ENCODE measurements around the gene KCNB1. TPM values are rescaled to one million over a fixed set of nuclear protein-coding genes. Genes with fewer than 3 reads are reported as not detected.

Gene KCNB1
- total RNA-seq, 1 donor from 2014 or later: 0.41 TPM

DNA sequence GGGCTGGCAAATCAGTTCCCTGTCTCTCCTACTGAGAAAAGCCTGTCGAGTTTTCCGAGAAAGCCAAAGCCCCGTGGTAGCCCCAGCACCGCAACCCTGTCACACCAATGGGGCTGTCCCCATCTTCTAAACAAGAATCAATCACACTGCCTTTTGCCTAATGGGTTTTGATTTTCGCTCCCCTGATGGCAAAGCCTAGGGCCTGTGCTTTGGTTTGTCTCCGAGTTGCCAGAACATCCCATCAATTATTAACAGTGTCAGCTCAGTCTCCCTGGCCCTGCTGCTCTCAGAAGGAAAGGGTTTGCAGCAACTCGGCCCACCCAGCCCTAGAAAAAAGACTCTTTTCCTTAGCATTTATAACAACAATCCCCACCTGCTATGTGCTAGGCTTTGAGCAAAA is 4.2 kb downstream of the KCNB1 start:
- TF ChIP-seq, protein P1, sequence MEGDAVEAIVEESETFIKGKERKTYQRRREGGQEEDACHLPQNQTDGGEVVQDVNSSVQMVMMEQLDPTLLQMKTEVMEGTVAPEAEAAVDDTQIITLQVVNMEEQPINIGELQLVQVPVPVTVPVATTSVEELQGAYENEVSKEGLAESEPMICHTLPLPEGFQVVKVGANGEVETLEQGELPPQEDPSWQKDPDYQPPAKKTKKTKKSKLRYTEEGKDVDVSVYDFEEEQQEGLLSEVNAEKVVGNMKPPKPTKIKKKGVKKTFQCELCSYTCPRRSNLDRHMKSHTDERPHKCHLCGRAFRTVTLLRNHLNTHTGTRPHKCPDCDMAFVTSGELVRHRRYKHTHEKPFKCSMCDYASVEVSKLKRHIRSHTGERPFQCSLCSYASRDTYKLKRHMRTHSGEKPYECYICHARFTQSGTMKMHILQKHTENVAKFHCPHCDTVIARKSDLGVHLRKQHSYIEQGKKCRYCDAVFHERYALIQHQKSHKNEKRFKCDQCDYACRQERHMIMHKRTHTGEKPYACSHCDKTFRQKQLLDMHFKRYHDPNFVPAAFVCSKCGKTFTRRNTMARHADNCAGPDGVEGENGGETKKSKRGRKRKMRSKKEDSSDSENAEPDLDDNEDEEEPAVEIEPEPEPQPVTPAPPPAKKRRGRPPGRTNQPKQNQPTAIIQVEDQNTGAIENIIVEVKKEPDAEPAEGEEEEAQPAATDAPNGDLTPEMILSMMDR (IDR thresholded peaks at IDR 0.05): no peak
- Histone ChIP-seq H3K27ac (no peak overlapping the region), H3K4me1 (peaks cover 5% of the 10 kb centered on the region), H3K36me3 (no peaks in the 10 kb centered on the region), H3K27me3 (peaks cover 45% of the 10 kb centered on the region), H3K4me3 (no peak overlapping the region), H3K9me3 (no peaks in the 10 kb centered on the region)
- intact Hi-C loops (cut with DNase I): no loop called here
- DNase-seq (no peak), ATAC-seq (no peak)

DNA sequence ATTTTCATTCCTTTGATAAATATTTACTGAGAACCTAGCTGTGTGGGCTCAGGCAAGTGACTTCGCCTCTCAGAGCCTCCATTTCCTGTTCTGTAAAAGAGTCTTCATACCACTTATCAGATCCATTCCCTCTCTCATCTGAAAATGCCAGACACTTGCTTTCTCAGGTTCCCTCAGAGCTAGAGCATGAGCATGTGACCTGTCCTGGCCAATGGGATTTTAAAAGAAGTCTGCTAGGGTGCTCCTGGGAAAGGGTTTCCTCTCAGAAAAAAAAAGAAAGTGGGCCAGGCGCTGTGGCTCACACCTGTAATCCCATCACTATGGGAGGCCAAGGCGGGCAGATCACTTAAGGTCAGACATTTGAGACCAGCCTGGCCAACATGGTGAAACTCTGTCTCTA is 5.3 kb downstream of the KCNB1 start:
- DNase-seq (no peak), ATAC-seq (no peak)
- no peak overlapping the region for H3K4me3 ChIP-seq
- TF ChIP-seq, protein P1 (IDR thresholded peaks at IDR 0.05): no peak
- no peaks in the 10 kb centered on the region for H3K9me3 ChIP-seq
- H3K4me1 ChIP-seq: peaks cover under 1% of the 10 kb centered on the region
- no peaks in the 10 kb centered on the region for H3K36me3 ChIP-seq
- H3K27ac ChIP-seq: no peak overlapping the region
- intact Hi-C loops (cut with DNase I): no loop called here
- H3K27me3 ChIP-seq: peaks cover 34% of the 10 kb centered on the region

DNA sequence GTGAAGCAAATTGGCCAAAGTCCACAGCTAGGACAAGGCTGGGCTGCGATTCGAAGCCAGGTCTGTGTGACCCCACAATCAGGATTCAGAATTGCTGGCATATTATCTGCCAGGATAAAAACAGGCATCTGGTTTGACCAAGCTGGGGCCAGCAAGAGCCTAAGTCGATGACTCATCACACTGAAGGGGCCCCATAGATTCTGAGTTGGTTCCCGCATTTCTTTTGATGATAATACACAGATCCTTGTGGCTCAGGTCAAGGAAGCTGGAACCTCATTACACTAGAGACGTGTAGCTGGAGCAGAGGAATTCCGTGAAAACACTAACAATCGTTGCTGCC is 6.5 kb downstream of the KCNB1 start:
- H3K4me3 ChIP-seq: no peak overlapping the region
- no peaks in the 10 kb centered on the region for H3K9me3 ChIP-seq
- H3K4me1 ChIP-seq: no peaks in the 10 kb centered on the region
- TF ChIP-seq, protein P1 (IDR thresholded peaks at IDR 0.05): no peak
- H3K27me3 ChIP-seq: peaks cover 25% of the 10 kb centered on the region
- no peaks in the 10 kb centered on the region for H3K36me3 ChIP-seq
- H3K27ac ChIP-seq: no peak overlapping the region
- DNase-seq: no peak
- intact Hi-C loops (cut with DNase I): no loop called here
- no peak for ATAC-seq

DNA sequence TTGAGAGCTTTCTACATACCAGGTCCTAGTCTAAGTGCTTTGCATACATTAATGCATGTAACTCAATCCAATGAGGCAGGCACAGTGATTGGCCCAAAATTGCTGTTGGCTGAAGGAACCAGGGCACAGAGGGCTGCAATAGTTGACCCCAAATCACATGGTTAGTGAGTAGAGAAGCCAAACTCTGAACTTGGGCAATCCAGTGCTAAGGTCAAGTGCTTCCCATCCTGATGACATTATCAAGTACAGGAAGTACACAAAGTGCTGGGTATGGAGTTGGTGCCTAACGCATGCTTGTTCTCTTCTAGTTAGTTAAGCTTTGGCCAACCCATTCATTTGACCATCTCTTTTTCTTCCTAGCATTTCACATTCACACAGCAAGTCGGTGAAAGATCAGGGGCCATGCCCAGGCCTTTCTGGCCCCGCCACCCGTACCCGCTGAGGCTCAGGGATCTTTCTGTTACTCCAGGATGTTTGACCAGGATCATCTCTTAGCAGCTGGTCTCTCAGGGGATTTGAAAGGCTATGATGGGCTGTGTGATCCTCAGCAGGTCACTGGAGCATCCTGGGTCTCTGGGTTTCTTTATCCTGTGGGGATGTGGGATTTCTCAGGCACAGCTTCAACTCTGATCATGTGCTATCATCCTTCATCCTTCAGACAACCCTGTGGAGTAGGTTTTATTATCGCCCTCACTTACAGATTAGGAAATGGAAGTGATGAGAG is 7.0 kb downstream of the KCNB1 start:
- TF ChIP-seq, protein P1 (IDR thresholded peaks at IDR 0.05): no peak
- Histone ChIP-seq H3K9me3 (no peaks in the 10 kb centered on the region), H3K4me1 (no peaks in the 10 kb centered on the region), H3K27ac (no peak overlapping the region), H3K4me3 (no peak overlapping the region), H3K36me3 (no peaks in the 10 kb centered on the region), H3K27me3 (peaks cover 28% of the 10 kb centered on the region)
- ATAC-seq (peak; percentile 72), DNase-seq (no peak)
- intact Hi-C loops (cut with DNase I): no loop called here

DNA sequence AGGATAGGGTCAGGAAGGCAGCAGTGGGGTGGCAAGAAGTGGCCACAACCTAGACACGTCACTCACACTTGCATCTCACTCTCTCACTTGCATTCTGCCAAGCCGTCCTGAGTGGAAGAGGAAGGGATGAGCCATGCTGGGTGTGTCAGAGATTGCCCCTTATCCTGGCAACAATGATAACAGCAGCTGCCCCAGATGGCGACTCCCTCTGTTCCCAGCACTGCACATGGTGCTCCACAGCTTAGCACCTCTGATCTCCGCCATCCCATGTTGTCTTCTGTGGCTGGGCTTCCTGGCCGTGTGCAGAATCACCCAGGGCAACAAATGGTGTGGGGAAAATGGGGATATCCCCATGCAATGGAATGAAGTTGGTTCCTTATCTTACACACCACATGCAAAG is 11.1 kb downstream of the KCNB1 start:
- intact Hi-C loops (cut with DNase I): no loop called here
- H3K4me1 ChIP-seq: no peaks in the 10 kb centered on the region
- ATAC-seq: no peak

More for the DNA sequence above, 11.1 kb downstream of the KCNB1 start:
- TF ChIP-seq, protein P1 (IDR thresholded peaks at IDR 0.05): no peak
- Histone ChIP-seq H3K36me3 (no peaks in the 10 kb centered on the region), H3K9me3 (no peaks in the 10 kb centered on the region), H3K27me3 (peaks cover 17% of the 10 kb centered on the region), H3K27ac (no peak overlapping the region), H3K4me3 (no peak overlapping the region)
- no peak for DNase-seq

Measured in upper lobe of right lung (tissue), 1 donor.